ENCODE measurements around the gene KCNJ11.

KCNJ11 gene

DNA sequence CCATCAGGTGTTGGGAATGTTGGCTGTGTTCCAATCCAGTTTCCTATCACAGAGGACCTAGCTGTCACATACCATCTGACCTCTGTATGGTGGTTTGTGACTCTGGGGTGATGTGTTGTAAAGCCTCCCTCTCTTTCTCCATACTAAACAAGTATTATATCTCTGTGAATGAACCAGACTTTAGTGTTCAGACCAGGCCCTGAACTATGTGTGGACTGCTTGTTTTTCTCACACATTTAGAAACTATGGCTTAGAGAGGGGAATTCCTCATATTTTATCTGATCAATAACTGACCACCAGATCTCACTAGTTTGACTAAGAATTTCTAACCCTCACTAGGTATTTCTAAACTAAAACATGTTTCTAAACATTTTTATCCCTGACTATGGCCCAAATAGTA is 19.4 kb downstream of the KCNJ11 start:
- in situ Hi-C loops (cut with HindIII; ENCODE audit: low sequenced_read_pairs), result no loop called here

DNA sequence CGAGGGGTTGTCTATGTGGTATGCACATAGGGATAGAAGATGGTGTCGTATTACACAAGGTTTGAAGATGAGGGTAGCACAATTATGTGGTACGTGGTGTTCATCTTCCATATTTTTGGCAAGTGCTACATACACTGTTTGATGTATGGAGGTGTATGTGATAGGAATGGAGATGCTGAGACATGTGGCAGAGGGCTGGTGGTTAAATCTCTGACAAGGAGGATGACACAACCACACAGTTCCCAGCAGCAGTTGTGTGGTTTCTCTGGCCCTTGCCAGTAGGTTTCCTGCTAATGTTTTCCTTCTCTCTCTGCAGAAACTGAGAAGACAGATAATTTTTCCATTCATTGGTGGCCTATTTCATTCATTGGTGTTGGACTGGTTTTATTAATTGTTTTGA is 19.9 kb downstream of the KCNJ11 start:
- in situ Hi-C loops (cut with HindIII; ENCODE audit: low sequenced_read_pairs), result no loop called here

DNA sequence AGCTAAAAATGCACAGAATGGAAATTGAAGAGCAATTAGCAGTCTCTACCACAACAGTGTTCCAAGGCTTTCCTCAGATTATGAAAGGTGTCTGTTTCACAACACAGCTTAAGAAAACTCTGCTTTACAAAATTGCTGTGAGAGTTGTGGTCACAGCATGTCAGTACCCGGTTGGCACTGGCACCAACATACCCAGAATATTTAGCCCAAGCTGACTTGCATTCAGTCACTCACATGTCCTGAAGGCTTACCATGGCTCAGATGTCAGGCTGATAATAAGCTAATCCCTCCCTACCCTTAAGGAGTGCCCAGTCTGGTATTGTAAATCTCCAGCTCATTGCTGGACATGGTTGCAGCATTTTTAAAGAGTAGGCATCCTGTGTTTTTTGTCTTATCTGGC is 22.0 kb downstream of the KCNJ11 start:
- in situ Hi-C loops (cut with HindIII; ENCODE audit: low sequenced_read_pairs), result no loop called here

- in situ Hi-C loops (cut with HindIII; ENCODE audit: low sequenced_read_pairs), result no loop called here
Observed at GRCh38 chr11:17354601-17354991, 33.9 kb downstream of the KCNJ11 start.

DNA sequence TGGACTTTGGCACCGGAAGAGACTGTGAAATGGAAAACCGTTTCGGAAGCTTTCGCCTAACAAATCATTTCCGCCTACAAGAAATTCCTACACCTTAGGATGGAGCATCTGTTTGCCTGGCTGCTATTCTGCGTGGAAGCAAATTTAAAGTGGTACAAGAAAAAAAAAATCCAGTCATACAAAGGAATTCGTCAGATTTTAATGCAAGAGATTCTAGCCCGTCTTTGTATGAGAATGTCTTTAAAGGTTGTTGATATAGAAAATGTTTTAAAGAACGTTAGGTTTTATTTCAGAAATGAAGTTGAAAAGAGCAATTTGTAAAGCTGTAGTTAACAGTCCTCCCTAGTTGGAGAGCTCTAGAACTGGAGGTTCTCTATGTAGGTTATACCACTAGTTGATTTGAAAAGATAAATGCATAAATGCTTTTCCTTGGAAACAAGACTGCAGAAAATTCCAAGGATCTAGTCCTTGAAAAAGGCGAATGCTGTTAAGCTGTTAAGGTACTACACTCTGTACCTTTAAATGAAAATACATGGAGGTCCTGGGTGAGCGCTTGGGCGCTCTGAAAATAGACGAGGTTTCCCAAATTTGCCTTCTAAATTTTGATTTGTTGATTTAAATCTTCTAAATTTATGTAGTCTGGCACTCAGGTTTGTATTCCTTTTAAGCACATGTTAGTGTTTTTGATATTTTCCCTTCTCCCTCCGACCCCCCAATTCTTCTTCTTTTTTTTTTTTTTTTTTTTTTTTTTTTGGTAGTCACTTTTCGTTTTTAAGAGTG is 34.4 kb downstream of the KCNJ11 start:
- in situ Hi-C loops (cut with HindIII; ENCODE audit: low sequenced_read_pairs), result no loop called here

DNA sequence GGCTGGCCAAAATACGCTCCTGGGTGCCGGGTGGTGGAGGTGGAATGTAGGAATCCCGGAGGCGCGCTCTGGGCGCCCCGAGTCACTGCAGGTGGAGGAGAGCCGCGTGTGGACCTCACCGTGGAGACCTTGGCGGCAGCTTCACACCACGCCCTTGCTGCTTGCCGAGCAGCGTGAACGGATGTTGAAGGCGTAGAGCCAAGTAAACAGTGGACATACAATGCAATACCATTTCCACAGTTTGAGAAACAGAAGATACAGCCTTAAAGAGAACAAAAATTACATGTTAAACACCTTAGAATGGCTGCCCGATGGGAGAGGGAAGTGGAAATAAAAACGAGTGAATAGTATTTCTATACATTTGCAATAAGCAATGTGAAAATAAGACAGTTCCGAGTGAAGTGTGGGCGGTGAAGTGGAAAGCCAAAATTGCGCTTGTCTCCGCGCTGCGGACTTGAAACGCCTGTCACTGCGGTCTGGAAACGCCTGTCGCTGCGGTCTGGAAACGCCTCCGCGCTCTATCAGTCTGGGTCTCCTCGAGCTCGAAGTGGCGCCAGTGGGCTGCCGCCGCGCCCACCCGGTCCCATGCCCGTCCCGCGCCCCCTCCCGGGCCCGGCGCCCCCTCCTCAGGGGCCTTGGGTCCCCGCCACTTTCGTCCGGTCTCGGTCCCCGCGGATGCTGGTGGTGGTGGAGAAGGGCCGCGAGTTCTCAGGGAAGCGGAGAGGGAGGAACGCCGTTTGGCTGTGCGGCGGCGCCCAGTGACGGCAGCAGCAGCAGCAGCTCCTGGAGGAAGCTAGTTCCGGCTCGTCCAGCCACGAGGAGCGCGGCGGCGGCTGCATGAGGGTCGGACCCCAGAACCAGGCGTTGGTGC is 35.3 kb downstream of the KCNJ11 start:
- in situ Hi-C loops (cut with HindIII; ENCODE audit: low sequenced_read_pairs), result no loop called here

GRCh38 chr11:17351510-17352176 is 36.8 kb downstream of the KCNJ11 start, which contains the start of gene NCR3LG1:
NCR3LG1 (plus strand) TSS chr11:17351800; CDS start chr11:17351970, 170 bp downstream.
- in situ Hi-C loops (cut with HindIII; ENCODE audit: low sequenced_read_pairs), result no loop called here

DNA sequence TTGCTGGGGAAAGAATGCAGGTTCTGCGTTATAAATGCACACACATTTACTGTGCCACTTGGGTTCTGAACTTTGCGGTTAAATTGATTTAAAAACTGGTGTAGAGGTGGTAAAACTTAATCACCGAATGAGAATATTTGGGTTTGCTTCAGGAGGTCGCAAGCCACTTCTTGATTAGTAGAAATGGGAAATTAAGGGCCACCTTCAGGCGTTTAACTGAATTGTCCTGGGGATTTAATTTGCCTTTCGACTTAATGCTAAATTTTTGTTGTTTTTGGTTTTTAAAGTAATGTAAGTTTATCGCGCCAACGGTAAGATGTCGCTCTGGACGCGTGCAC is 37.3 kb downstream of the KCNJ11 start:
- in situ Hi-C loops (cut with HindIII; ENCODE audit: low sequenced_read_pairs), result no loop called here

DNA sequence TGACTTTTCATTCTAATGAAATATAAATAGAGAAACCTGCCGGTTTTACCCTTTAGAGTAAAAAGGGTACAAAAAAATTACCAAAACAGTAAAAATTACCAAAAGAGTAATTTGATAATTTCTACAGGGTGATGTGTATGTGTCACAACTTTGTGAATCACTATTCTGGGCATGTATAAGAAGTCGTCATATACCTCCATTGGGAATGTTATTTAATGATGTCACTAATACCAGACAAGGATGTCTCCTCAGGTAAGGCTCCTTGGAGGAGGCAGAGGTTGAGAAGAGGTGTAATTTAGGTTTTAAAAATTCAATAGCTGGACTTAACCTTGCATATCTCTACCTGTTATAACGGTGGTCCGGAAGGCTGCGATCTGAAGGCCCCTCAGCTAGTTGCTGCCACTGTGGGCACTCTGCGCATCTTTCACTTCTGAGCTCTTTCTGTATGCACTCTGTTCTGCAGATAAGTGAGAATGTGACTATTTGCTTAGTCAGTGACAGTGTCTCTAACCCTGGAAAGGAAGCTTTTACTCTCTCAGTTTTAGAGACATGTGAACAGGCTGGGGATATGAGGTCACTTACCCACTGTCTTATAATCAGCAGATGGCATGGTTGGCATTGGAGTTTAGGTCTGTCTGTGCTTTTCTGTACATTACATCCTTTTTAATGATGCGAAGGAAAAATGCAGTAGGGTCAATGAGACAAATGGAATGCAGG is 37.8 kb downstream of the KCNJ11 start:
- in situ Hi-C loops (cut with HindIII; ENCODE audit: low sequenced_read_pairs), result no loop called here

GRCh38 chr11:17347676-17348075 is 40.8 kb downstream of the KCNJ11 start:
- in situ Hi-C loops (cut with HindIII; ENCODE audit: low sequenced_read_pairs), result no loop called here

GRCh38 chr11:17343907-17344306 is 44.6 kb downstream of the KCNJ11 start:
- in situ Hi-C loops (cut with HindIII; ENCODE audit: low sequenced_read_pairs), result no loop called here

- in situ Hi-C loops (cut with HindIII; ENCODE audit: low sequenced_read_pairs), result no loop called here
Observed at GRCh38 chr11:17343257-17343656, 45.2 kb downstream of the KCNJ11 start.

All from endothelial cell of hepatic sinusoid (primary cell).